OCI-LY1 (cell line): Measurements from ENCODE around the gene RAB3D.

Source experiments
- CTCF ChIP-seq: fragments of 200-600 bp; sonication (generic), shearing (Covaris generic); IDR thresholded peaks from 2 replicates; pipeline ENCODE4 v1.5.1; 2017; ENCODE audit warnings: mild to moderate bottlenecking, antibody characterized with exemption, low read length, moderate library complexity, mixed read lengths
- EZH2 ChIP-seq: fragments of 200-600 bp; sonication (generic), shearing (Covaris generic); IDR thresholded peaks from 2 replicates; pipeline ENCODE4 v1.8.0; 2017; ENCODE audit warnings: borderline replicate concordance, mixed run types, mild to moderate bottlenecking, antibody characterized with exemption, low read length, moderate library complexity, mixed read lengths

- TF ChIP-seq CTCF (no peak), EZH2 (no peak)
These were observed 39.3 kb downstream of the RAB3D start for GRCh38 chr19:11299946-11300810.
